Activated T-cell treated with anti-CD3 and anti-CD28 coated beads, Interleukin-2, amount 50 U/mL, for 4 hours (primary cell): ENCODE data around the gene WARS2. TPM values are rescaled to one million over a fixed set of nuclear protein-coding genes. Genes with fewer than 3 reads are reported as not detected.

Source experiments
- ATAC-seq, 2 donors: fragments of 200-7000 bp; cut with Tn5 transposase; one replicate each; pipeline ENCODE4 v1.10.0; 2021
- DNase-seq: peaks from one replicate; pipeline ENCODE4 v3.0.0-alpha.2; 2020
- H3K27me3 Mint-ChIP-seq: one replicate; pipeline ENCODE4 v1.8.0; 2021; ENCODE audit warnings: low read depth, mixed read lengths
- H3K36me3 Mint-ChIP-seq: one replicate; pipeline ENCODE4 v1.8.0; 2022; ENCODE audit warnings: mixed read lengths; ENCODE audit not compliant: insufficient read depth
- H3K4me1 Mint-ChIP-seq: one replicate; pipeline ENCODE4 v1.8.0; 2021; ENCODE audit warnings: low read depth, mixed read lengths
- H3K4me3 Mint-ChIP-seq: one replicate; pipeline ENCODE4 v1.8.0; 2021; ENCODE audit warnings: mild to moderate bottlenecking, moderate library complexity, mixed read lengths
- H3K9me3 Mint-ChIP-seq: one replicate; pipeline ENCODE4 v1.8.0; 2021; ENCODE audit warnings: mixed read lengths
- total RNA-seq, 3 donors: library from RNA; stranded (reverse); gene quantifications; one replicate each; pipeline ENCODE4 v1.2.1, GENCODE V29; 2021

WARS2 gene
- total RNA-seq, 3 donors from 2014 or later: 24.6 to 27.4 (median 24.8) TPM

DNA sequence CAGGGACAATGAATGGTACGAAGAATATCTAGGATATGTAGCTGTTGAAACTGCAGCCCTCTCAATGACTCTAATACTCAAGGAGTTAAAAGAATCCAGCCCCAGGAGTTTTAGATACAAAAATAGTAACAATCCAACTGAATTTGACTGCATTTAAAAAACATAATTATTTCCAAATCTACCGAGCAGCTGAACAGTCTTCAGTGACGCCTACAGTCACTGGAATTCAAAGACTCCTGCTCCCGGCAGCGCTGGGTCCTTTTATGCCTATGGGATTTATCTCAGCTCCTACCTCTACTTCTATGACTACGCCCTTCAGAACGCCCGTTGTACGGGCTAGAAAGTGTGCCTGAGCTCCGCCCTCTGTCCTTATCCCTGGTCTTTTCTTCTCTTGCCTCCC is 55.7 kb downstream of the WARS2 start:
- DNase-seq: no peak
- Mint-ChIP-seq H3K4me3 (no peak overlapping the region), H3K9me3 (peaks cover 27% of the 10 kb centered on the region), H3K4me1 (no peaks in the 10 kb centered on the region), H3K27me3 (no peaks in the 10 kb centered on the region), H3K36me3 (peaks cover 12% of the 10 kb centered on the region)
- ATAC-seq: no peak

GRCh38 chr1:119083980-119084379 is 56.5 kb downstream of the WARS2 start:
- Mint-ChIP-seq H3K36me3 (peaks cover 12% of the 10 kb centered on the region), H3K27me3 (no peaks in the 10 kb centered on the region), H3K9me3 (peaks cover 25% of the 10 kb centered on the region), H3K4me1 (no peaks in the 10 kb centered on the region), H3K4me3 (no peak overlapping the region)
- ATAC-seq: no peak
- no peak for DNase-seq

- H3K9me3 Mint-ChIP-seq: peaks cover 30% of the 10 kb centered on the region
- no peak overlapping the region for H3K4me3 Mint-ChIP-seq
- ATAC-seq (no peak), DNase-seq (no peak)
- H3K27me3 Mint-ChIP-seq: no peaks in the 10 kb centered on the region
- no peaks in the 10 kb centered on the region for H3K4me1 Mint-ChIP-seq
- peaks cover 14% of the 10 kb centered on the region for H3K36me3 Mint-ChIP-seq
Observed at GRCh38 chr1:119083479-119083878, 57.0 kb downstream of the WARS2 start.

DNA sequence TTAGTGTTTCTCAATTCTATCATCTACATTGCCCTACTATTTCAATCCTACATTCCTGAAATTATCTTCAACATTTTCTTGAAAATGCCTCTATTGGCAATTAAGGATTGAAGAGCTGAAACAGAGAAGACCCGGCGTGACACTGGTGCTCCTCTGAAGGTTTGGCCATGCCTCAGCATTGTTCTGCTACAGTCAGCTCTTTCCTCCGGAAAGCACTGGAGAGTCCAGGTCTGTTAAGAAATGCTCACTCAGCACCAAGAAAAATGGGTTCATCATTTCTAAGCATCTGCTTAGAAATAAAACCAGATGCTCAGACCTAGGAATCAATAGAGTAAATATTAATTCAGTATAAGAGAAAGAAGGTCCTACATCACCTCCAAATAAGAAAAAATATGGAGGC is 58.8 kb downstream of the WARS2 start:
- DNase-seq (no peak), ATAC-seq (no peak)
- Mint-ChIP-seq H3K4me3 (no peak overlapping the region), H3K4me1 (no peaks in the 10 kb centered on the region), H3K9me3 (peaks cover 23% of the 10 kb centered on the region), H3K27me3 (no peaks in the 10 kb centered on the region), H3K36me3 (peaks cover 17% of the 10 kb centered on the region)

DNA sequence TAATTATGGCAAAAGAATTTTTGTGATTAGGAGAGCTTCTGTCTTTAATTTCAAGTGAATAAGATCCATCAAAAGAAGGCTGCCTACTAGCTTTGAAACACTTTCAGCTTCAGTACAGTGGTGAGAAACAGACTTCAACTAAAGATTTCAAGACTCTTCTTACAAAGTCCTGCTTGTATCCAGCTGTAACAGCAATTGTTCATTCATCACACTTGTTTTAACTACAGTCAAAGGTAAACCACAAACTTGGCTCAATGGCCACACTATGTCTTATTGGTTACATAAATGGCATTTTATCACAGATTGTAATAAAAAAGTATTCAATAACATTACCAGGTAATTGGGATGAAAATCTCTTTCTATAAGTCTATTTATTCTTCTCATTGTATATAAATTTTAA is 59.2 kb downstream of the WARS2 start:
- Mint-ChIP-seq H3K36me3 (peaks cover 18% of the 10 kb centered on the region), H3K27me3 (no peaks in the 10 kb centered on the region), H3K4me1 (no peaks in the 10 kb centered on the region), H3K4me3 (no peak overlapping the region), H3K9me3 (peaks cover 23% of the 10 kb centered on the region)
- DNase-seq: no peak
- no peak for ATAC-seq

DNA sequence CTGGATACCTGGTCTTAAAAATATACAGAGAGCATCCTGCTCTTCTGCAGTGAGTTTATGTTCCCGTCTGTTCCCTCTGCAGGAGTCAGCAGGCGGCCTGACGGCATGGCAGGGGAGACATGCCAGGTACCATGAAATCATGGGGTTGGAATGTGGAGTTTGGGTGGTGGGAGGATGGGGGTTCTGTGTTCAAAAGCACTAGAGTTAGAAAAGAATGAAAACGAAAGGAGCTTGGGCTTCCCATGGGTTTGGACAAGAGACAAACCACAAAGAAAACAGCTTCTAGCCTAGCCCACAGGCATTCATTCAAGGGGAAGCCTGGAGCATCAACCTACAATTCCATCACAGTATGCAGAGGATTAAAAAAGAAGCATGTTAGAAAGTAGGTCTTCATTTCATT is 59.9 kb downstream of the WARS2 start:
- DNase-seq (no peak), ATAC-seq (no peak)
- Mint-ChIP-seq H3K4me3 (no peak overlapping the region), H3K4me1 (no peaks in the 10 kb centered on the region), H3K9me3 (peaks cover 21% of the 10 kb centered on the region), H3K36me3 (peaks cover 22% of the 10 kb centered on the region), H3K27me3 (no peaks in the 10 kb centered on the region)

DNA sequence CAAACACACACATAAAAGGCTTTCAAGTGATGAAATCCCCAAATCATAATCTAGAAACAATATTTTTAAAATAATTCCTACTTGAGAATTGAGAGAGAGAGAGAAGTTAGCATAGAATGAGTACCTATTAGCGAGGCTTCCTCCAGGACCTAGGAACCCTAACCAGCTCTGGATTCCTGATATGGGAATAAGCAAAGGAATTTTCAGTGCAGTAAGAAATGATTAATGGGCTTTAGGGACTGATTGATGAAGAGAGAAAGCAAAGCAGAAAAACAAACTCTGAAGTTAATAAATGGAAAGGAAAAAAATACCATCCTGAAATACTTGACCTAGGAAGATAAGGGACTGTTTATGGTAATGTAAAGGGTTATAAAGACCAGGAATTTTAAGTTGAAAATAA is 60.6 kb downstream of the WARS2 start:
- no peak for DNase-seq
- peaks cover 15% of the 10 kb centered on the region for H3K9me3 Mint-ChIP-seq
- H3K27me3 Mint-ChIP-seq: no peaks in the 10 kb centered on the region
- peaks cover 18% of the 10 kb centered on the region for H3K36me3 Mint-ChIP-seq
- H3K4me3 Mint-ChIP-seq: no peak overlapping the region
- no peaks in the 10 kb centered on the region for H3K4me1 Mint-ChIP-seq
- ATAC-seq: no peak

DNA sequence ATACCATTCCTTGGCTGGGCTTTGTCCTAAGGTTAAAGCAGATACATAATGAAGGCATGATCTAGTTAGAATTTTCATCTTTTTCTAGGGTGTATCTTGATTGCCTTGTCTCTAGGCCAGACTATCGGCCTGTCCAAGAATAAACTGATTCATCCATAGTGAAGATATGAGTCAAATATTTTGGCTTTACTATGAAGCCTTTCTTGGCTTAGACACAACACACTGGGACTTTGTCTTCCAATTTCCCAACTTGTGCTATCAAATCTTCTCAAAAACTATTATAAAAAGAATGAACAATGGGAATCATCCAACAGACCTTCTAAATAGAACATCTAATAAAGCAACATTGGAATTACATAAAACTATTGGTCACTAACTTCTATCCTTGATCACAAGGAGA is 64.8 kb downstream of the WARS2 start:
- Mint-ChIP-seq H3K36me3 (peaks cover 37% of the 10 kb centered on the region), H3K4me1 (no peaks in the 10 kb centered on the region), H3K4me3 (no peak overlapping the region), H3K27me3 (no peaks in the 10 kb centered on the region), H3K9me3 (peaks cover 15% of the 10 kb centered on the region)
- ATAC-seq (no peak), DNase-seq (no peak)

- Mint-ChIP-seq H3K4me3 (no peak overlapping the region), H3K9me3 (peaks cover 4% of the 10 kb centered on the region), H3K4me1 (no peaks in the 10 kb centered on the region), H3K36me3 (peaks cover 33% of the 10 kb centered on the region), H3K27me3 (no peaks in the 10 kb centered on the region)
- DNase-seq (no peak), ATAC-seq (no peak)
Observed at GRCh38 chr1:119071321-119071720, 69.1 kb downstream of the WARS2 start.

DNA sequence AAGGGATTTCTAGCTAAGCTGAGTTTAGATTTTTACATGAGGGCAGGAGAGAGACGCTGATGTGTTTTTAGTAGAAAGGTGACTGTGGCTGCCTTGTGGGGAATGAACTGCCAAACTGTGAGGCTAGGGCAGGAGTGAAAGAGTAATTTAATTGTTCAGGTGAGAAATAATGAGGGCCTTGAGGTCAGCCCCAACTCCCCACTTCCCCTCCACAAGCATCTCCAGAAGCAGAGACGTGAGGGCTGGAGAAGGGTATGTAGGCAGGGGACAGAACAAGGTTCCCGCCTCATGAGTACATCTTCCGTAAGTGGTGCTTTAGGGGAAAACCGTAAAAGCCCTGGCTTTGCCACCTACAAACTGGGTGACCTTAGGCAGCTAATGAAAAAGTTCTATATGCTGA is 70.8 kb downstream of the WARS2 start:
- H3K4me3 Mint-ChIP-seq: no peak overlapping the region
- peaks cover 23% of the 10 kb centered on the region for H3K36me3 Mint-ChIP-seq
- H3K9me3 Mint-ChIP-seq: peaks cover 4% of the 10 kb centered on the region
- ATAC-seq (no peak), DNase-seq (no peak)
- no peaks in the 10 kb centered on the region for H3K4me1 Mint-ChIP-seq
- no peaks in the 10 kb centered on the region for H3K27me3 Mint-ChIP-seq

- DNase-seq (no peak), ATAC-seq (no peak)
- Mint-ChIP-seq H3K9me3 (peaks cover 4% of the 10 kb centered on the region), H3K36me3 (peaks cover 15% of the 10 kb centered on the region), H3K4me1 (no peaks in the 10 kb centered on the region), H3K4me3 (no peak overlapping the region), H3K27me3 (no peaks in the 10 kb centered on the region)
Observed at GRCh38 chr1:119068427-119068826, 72.0 kb downstream of the WARS2 start.

DNA sequence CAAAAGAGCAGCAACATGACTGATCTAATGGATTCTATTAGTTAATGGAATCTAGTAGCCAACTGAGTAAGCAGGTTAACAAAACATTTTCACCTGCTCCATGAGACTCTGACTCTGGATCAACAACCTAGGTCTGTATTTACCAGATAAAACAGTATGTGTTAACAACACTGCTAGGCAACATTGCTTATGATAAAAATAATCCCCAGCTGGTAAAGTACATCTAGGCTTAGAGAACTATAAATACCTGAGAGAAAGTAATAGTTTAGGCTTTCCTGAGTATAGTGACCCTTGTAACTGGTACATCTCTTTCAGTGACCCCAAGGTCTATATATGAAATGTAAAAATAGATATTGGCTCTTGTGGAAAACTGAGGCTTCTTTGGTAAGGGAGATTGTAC is 78.8 kb downstream of the WARS2 start:
- H3K4me3 Mint-ChIP-seq: no peak overlapping the region

GRCh38 chr1:119055568-119055967 is 84.9 kb downstream of the WARS2 start:
- no peak overlapping the region for H3K4me3 Mint-ChIP-seq
- peaks cover 13% of the 10 kb centered on the region for H3K9me3 Mint-ChIP-seq
- H3K36me3 Mint-ChIP-seq: peaks cover 18% of the 10 kb centered on the region
- ATAC-seq (no peak), DNase-seq (no peak)
- H3K4me1 Mint-ChIP-seq: no peaks in the 10 kb centered on the region
- H3K27me3 Mint-ChIP-seq: no peaks in the 10 kb centered on the region

More for the DNA sequence above, 78.8 kb downstream of the WARS2 start:
- Mint-ChIP-seq H3K9me3 (peaks cover 9% of the 10 kb centered on the region), H3K36me3 (peaks cover 18% of the 10 kb centered on the region), H3K4me1 (no peaks in the 10 kb centered on the region), H3K27me3 (no peaks in the 10 kb centered on the region)
- DNase-seq: no peak
- no peak for ATAC-seq

DNA sequence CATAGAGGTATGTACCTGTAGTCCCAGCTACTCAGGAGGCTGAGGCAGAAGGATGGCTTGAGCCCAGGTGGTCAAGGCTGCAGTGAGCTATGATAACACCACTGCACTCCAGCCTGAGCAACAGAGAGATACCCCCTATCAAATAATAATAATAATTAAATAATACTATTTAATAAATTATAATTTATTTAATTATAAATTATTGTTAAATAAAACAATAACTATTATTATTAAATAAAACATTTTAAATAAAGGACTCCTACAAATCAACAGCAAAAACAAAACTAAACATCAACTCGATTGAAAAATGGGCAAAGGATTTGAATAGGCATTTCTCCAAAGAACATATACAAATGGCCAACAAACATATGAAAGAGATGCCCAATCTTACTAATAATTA is 86.5 kb downstream of the WARS2 start:
- ATAC-seq: no peak
- Mint-ChIP-seq H3K9me3 (peaks cover 9% of the 10 kb centered on the region), H3K4me1 (no peaks in the 10 kb centered on the region), H3K27me3 (no peaks in the 10 kb centered on the region), H3K4me3 (no peak overlapping the region), H3K36me3 (peaks cover 18% of the 10 kb centered on the region)
- no peak for DNase-seq

GRCh38 chr1:119052267-119052666 is 88.2 kb downstream of the WARS2 start:
- Mint-ChIP-seq H3K4me3 (no peak overlapping the region), H3K27me3 (no peaks in the 10 kb centered on the region)
- no peak for ATAC-seq

More at GRCh38 chr1:119052267-119052666, 88.2 kb downstream of the WARS2 start:
- Mint-ChIP-seq H3K9me3 (peaks cover 9% of the 10 kb centered on the region), H3K36me3 (peaks cover 19% of the 10 kb centered on the region), H3K4me1 (no peaks in the 10 kb centered on the region)
- no peak for DNase-seq
